ENCODE measurements around the gene NTM. TPM values are rescaled to one million over a fixed set of nuclear protein-coding genes. Genes with fewer than 3 reads are reported as not detected.

NTM gene
- total RNA-seq, 2 donors from 2014 or later: not detected

DNA sequence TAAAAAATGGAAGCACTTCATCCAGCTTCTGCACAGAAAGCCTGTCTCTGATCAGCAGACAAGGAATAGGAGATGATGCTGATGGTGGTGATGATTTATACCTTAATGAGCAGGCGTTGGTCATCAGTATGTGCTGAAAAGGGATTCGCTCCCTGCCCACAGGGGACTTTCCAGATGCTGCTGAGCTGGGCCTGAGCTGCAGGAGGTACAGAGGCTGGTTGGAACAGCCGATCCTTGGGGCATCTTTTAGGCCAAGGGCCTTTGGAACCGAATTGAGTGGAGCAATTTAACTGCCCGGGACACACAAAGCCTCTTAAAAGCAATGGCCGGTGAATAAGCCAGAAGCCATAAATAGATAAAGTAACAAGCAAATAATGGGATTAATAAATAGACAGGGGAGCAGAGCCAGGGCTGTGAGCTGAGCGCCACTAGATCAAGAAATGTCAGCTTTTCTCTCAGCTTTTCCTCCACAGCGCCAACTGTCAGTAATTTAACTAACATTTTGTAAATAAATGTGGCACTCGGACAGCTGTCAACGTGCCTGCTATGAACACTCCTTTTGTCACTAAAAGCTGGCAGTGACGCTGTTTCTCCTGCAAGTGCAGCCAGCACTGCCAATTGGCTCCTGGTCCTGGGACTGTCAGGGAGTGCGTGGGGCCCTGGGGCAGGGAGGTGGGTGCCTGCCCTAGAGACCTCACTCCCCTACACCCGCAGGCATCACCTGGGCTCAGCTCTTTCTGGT lies 562.3 kb downstream of the NTM start:
- no peaks in the 10 kb centered on the region for H3K27me3 Mint-ChIP-seq
- no peak overlapping the region for H3K4me3 Mint-ChIP-seq
- ATAC-seq: no peak
- H3K4me1 Mint-ChIP-seq: no peaks in the 10 kb centered on the region
- no peaks in the 10 kb centered on the region for H3K9me3 ChIP-seq (ENCODE audit: control insufficient read depth, low read length, poor library complexity, severe bottlenecking)
- no peaks in the 10 kb centered on the region for H3K36me3 Mint-ChIP-seq (ENCODE audit: low read depth)
- DNase-seq: no peak
- H3K27ac Mint-ChIP-seq: no peak overlapping the region

DNA sequence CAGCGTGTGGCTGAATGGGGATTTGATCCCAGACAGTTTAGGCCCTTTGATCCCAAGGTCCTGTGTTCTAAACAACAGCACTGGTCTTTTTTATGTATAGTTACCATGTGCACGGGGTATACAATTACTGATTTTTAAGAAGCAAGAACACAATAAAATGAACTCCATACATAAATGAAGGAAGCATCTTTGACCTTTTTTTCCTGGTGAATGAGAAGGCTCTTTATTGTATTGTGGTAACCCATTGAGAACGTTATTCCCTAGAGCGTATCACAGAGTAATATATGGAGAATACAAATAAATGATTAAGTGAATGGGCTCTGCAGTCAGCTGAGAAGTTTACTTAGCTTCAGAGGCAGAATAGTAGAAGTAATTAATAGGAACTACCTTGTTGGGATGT lies 563.6 kb downstream of the NTM start:
- Mint-ChIP-seq H3K36me3 (ENCODE audit: low read depth) (no peaks in the 10 kb centered on the region), H3K27ac (no peak overlapping the region), H3K4me1 (no peaks in the 10 kb centered on the region), H3K27me3 (no peaks in the 10 kb centered on the region), H3K4me3 (no peak overlapping the region)
- no peaks in the 10 kb centered on the region for H3K9me3 ChIP-seq (ENCODE audit: control insufficient read depth, low read length, poor library complexity, severe bottlenecking)
- ATAC-seq: no peak
- no peak for DNase-seq

DNA sequence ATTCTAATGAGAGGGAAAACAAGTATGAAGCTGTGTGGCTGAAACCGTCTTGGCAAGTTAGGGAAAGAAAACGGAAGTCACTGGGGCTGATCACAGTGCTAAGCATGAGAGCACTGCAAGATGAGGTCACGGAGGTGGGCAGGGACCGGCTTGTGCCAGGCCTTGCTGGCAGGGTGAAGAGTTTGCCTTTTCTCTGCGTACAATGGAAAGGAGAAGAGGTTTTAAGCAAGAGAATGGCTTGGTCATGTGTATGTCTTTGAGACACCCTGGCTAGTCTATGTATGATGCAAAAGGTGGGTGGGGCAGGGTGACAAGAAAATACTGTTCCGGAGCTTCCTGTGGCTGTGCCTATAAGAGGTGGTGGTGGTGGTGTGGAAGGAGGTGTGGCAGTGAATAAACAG lies 567.9 kb downstream of the NTM start:
- Mint-ChIP-seq H3K4me1 (no peaks in the 10 kb centered on the region), H3K27me3 (no peaks in the 10 kb centered on the region), H3K4me3 (no peak overlapping the region), H3K27ac (no peak overlapping the region), H3K36me3 (ENCODE audit: low read depth) (no peaks in the 10 kb centered on the region)
- no peak for DNase-seq
- no peaks in the 10 kb centered on the region for H3K9me3 ChIP-seq (ENCODE audit: control insufficient read depth, low read length, poor library complexity, severe bottlenecking)
- ATAC-seq: no peak

DNA sequence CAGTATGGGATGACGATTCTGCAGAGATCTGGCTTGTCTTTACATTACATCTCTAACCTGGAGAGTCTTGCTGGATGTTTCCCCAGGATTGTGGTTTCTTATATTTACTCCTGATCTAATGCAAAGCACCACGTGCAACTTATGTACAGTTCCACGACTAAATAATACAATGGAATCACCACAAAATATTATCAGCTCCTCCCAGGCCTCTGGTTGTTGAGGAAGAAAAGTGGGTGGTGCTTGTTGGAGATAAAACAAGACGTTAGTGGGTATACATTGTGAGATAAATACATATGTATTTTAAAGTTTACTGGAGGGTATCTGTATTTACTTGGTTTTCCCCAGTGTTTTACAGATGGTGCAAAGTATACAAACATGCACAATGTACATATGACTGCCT lies 569.7 kb downstream of the NTM start:
- H3K4me1 Mint-ChIP-seq: no peaks in the 10 kb centered on the region
- no peak overlapping the region for H3K27ac Mint-ChIP-seq
- H3K27me3 Mint-ChIP-seq: no peaks in the 10 kb centered on the region

DNA sequence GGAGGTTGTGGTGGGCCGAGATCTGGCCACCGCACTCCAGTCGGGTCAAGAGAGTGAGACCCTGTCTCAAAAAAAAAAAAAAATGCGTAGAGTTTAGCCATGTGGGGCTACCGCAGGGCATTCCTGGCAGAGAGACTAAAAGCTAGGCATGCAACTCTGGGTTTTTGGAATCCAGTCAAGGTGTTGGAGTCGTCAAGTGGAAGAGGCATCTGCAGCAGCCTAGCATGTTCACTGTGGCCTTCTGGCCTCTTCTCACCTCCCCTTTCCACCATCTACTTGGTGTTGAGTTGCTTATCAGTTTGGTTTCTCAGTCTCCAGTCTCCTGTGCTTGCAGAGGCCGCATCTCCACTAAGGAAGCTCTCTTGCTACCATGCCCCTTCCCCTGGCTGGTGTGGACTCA lies 572.5 kb downstream of the NTM start:
- H3K36me3 Mint-ChIP-seq (ENCODE audit: low read depth): no peaks in the 10 kb centered on the region
- H3K27ac Mint-ChIP-seq: no peak overlapping the region
- ATAC-seq: no peak
- no peak for DNase-seq
- H3K9me3 ChIP-seq (ENCODE audit: control insufficient read depth, low read length, poor library complexity, severe bottlenecking): no peaks in the 10 kb centered on the region
- no peaks in the 10 kb centered on the region for H3K27me3 Mint-ChIP-seq
- no peak overlapping the region for H3K4me3 Mint-ChIP-seq
- no peaks in the 10 kb centered on the region for H3K4me1 Mint-ChIP-seq

More for the DNA sequence above, 569.7 kb downstream of the NTM start:
- Mint-ChIP-seq H3K36me3 (ENCODE audit: low read depth) (no peaks in the 10 kb centered on the region), H3K4me3 (no peak overlapping the region)
- no peaks in the 10 kb centered on the region for H3K9me3 ChIP-seq (ENCODE audit: control insufficient read depth, low read length, poor library complexity, severe bottlenecking)
- ATAC-seq: no peak
- no peak for DNase-seq

DNA sequence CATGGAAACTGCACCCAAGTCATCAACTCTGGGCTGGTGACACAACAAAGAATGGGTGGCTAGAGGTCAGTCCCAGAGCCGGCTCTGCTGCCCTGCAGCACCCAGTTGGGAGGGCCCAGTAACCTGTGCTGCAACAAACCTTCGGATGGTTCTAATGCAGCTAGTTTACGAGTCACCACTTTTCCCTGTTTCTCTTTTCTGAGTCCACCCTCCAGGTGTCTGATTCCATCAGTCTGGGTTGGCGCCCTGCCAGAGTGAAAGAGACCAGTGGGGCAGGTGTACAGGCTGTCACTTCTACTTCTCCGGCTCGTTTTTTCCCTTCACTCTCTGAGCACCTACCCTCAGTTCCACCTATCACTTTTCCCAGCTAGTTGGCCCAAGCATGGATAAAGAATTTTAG lies 572.9 kb downstream of the NTM start:
- no peak overlapping the region for H3K27ac Mint-ChIP-seq
- DNase-seq (no peak), ATAC-seq (no peak)
- H3K4me1 Mint-ChIP-seq: no peaks in the 10 kb centered on the region
- H3K4me3 Mint-ChIP-seq: no peak overlapping the region
- H3K9me3 ChIP-seq (ENCODE audit: control insufficient read depth, low read length, poor library complexity, severe bottlenecking): no peaks in the 10 kb centered on the region
- H3K36me3 Mint-ChIP-seq (ENCODE audit: low read depth): no peaks in the 10 kb centered on the region
- H3K27me3 Mint-ChIP-seq: no peaks in the 10 kb centered on the region

DNA sequence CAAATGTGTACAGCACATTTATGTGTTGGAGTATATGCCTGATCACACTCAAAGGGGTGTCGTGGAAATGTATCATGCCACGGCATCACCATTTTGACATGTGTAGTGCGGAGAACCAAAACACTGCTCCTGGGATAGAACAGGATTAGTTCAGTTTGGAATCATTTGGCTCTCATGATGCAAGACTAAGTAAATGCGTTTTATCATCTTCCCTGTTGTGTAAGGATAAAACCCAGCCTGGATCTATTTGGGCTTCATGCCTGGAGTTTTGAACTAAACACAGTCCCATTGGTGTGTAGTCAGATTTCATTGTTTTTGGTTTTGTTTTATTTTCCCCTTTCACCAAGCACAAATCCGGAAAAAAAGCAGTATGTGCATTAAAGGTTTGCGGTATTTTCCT lies 574.3 kb downstream of the NTM start:
- no peaks in the 10 kb centered on the region for H3K4me1 Mint-ChIP-seq
- H3K27me3 Mint-ChIP-seq: no peaks in the 10 kb centered on the region
- DNase-seq: no peak
- H3K36me3 Mint-ChIP-seq (ENCODE audit: low read depth): no peaks in the 10 kb centered on the region
- H3K4me3 Mint-ChIP-seq: no peak overlapping the region
- no peaks in the 10 kb centered on the region for H3K9me3 ChIP-seq (ENCODE audit: control insufficient read depth, low read length, poor library complexity, severe bottlenecking)
- ATAC-seq: no peak
- no peak overlapping the region for H3K27ac Mint-ChIP-seq

DNA sequence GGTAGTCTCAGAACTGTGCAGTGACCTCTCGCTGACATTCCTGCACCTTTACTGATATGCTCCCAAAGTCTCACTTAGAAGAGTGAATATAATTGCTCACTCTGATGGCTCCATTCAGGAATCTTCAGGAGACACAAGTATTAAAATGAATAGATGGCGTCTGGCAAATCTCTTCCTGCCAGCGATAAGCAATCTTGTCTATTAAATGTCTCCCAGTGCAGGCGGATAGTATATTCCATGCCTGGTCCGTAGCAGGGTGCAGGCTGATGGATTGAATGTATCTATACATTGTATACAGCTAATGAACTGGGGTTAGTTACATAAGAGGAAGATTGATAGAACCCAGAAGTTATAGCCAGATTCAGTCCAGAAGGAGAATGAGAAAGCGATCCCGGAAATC lies 575.3 kb downstream of the NTM start:
- Mint-ChIP-seq H3K4me3 (no peak overlapping the region), H3K4me1 (no peaks in the 10 kb centered on the region)
- ATAC-seq: no peak

DNA sequence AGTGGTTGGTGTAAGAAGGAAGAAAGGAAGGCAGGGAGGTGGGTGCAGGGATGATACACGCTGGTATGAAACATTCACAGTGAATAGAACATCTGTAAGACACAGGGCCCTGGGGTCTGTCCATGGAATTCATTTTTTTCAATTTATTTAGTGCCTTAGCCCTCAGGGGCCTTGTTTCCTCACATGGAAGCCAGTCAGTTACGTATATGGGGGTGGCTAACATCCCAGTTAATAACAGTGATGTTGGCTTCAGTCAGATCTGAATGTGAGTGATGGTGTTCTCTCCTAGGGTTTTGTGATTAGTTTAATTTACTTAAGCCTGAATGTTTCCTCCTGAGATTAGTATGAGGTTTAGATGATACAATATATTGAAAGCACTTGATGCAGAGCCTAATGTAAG lies 577.1 kb downstream of the NTM start:
- DNase-seq: no peak
- no peak overlapping the region for H3K27ac Mint-ChIP-seq
- H3K9me3 ChIP-seq (ENCODE audit: control insufficient read depth, low read length, poor library complexity, severe bottlenecking): no peaks in the 10 kb centered on the region
- H3K36me3 Mint-ChIP-seq (ENCODE audit: low read depth): no peaks in the 10 kb centered on the region
- no peak for ATAC-seq
- no peak overlapping the region for H3K4me3 Mint-ChIP-seq
- H3K4me1 Mint-ChIP-seq: no peaks in the 10 kb centered on the region
- H3K27me3 Mint-ChIP-seq: no peaks in the 10 kb centered on the region

More for the DNA sequence above, 575.3 kb downstream of the NTM start:
- Mint-ChIP-seq H3K36me3 (ENCODE audit: low read depth) (no peaks in the 10 kb centered on the region), H3K27me3 (no peaks in the 10 kb centered on the region), H3K27ac (no peak overlapping the region)
- DNase-seq: no peak
- H3K9me3 ChIP-seq (ENCODE audit: control insufficient read depth, low read length, poor library complexity, severe bottlenecking): no peaks in the 10 kb centered on the region

DNA sequence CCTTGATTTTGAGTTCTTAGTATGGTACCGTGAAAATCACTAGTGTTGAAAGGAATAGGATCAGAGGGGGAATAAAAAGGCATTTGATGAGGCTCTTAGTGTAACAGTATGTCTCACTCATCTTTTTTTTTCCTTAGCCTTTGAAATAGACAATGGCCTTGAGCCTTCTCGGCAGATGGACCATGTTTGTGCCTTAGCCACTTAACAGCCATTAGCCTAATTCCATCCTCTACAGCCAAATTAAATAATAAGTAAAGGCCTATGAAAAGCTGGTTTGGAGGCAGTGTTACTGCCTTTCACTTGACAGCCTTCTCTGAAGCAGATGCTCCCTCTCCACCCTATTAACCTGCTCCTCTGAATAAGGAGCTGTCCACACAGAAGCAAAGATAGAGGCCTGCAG lies 580.7 kb downstream of the NTM start:
- ATAC-seq: no peak
- DNase-seq: no peak
- Mint-ChIP-seq H3K4me3 (no peak overlapping the region), H3K27me3 (peaks cover 4% of the 10 kb centered on the region), H3K36me3 (ENCODE audit: low read depth) (no peaks in the 10 kb centered on the region), H3K27ac (no peak overlapping the region), H3K4me1 (no peaks in the 10 kb centered on the region)
- H3K9me3 ChIP-seq (ENCODE audit: control insufficient read depth, low read length, poor library complexity, severe bottlenecking): no peaks in the 10 kb centered on the region

DNA sequence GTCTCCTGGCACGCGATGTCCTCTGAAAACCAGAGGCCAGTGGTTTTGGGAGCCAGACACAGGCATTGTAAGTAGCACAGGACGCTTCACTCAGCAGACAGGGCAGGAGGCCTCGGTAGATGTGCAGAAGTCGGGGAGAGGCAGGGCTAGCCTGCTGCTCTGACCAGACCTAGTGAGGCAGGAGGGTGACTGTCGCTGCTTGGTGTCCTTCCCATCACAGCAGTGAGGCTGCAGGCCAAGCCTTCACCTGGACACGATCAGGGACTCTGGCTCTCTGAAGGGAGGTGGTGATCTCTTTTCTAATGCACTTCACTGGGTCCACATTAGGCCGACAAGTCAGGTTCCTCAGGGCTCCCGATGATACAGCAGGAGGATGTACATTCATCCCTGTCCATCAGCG lies 583.7 kb downstream of the NTM start:
- H3K9me3 ChIP-seq (ENCODE audit: control insufficient read depth, low read length, poor library complexity, severe bottlenecking): no peaks in the 10 kb centered on the region
- Mint-ChIP-seq H3K36me3 (ENCODE audit: low read depth) (no peaks in the 10 kb centered on the region), H3K4me3 (no peak overlapping the region), H3K27me3 (peaks cover 7% of the 10 kb centered on the region), H3K4me1 (no peaks in the 10 kb centered on the region), H3K27ac (no peak overlapping the region)
- DNase-seq (no peak), ATAC-seq (no peak)

DNA sequence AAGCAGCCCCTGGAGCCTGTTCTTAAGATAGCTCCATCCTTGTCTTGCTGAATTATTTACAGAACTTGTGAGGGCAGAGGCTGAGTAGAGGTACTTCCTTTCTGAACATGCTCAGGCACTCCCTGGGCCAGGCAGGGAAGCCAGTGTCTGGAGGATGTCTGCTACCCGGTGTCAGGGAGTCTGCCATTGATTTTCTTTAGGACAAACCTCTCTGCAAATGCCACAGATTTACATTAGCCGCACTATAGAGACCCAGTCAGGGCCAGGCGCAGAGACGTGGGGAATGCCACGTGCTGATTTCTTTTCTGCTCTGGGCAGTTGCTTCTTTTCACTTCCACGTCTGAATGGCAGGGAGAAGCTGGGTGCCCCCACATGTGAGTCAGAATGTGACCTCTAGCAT lies 585.5 kb downstream of the NTM start:
- no peak for ATAC-seq
- Mint-ChIP-seq H3K27me3 (peaks cover 7% of the 10 kb centered on the region), H3K27ac (no peak overlapping the region)

DNA sequence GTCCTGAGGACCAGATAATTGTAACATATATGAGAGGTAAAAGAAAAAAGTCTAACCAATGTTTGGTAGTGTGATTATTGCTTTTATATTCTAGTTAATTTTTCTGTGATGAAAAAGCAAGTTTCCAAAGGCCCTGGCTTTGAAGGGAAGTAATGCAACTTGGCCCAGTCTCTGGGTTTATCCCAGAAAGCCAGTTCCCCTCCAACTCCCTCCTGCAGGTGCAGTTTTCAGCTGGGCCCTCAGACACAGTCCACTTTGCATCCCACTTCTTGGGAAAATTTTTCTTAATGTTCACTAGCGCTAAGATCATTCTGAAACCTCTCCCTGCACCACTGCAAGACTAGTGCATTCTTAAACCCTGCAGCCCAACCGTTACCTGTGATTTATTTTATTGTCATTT lies 586.8 kb downstream of the NTM start:
- H3K36me3 Mint-ChIP-seq (ENCODE audit: low read depth): no peaks in the 10 kb centered on the region
- DNase-seq: no peak
- no peaks in the 10 kb centered on the region for H3K4me1 Mint-ChIP-seq
- no peak overlapping the region for H3K4me3 Mint-ChIP-seq
- ATAC-seq: no peak
- peaks cover 7% of the 10 kb centered on the region for H3K27me3 Mint-ChIP-seq
- no peak overlapping the region for H3K27ac Mint-ChIP-seq
- no peaks in the 10 kb centered on the region for H3K9me3 ChIP-seq (ENCODE audit: control insufficient read depth, low read length, poor library complexity, severe bottlenecking)

More for the DNA sequence above, 585.5 kb downstream of the NTM start:
- Mint-ChIP-seq H3K4me1 (no peaks in the 10 kb centered on the region), H3K36me3 (ENCODE audit: low read depth) (no peaks in the 10 kb centered on the region), H3K4me3 (no peak overlapping the region)
- DNase-seq: no peak
- no peaks in the 10 kb centered on the region for H3K9me3 ChIP-seq (ENCODE audit: control insufficient read depth, low read length, poor library complexity, severe bottlenecking)

DNA sequence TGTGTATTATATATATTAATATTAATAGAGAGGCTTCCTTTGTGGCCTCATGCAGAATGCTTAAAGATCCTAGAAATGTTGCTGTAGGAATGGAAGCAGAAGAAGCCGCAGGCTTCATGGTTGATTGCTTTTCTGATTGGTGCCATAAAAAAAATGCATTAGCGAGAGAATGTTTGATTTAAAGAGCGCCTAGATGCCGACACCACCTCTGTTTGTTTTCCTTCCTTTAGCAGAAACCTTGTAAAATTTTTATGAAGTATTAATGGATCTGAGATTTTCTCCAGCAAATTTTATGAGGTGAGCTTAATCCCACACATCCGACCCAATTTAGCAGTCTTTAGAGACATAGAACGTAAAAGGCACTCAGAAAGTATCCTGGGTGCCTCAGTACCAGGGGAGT lies 587.5 kb downstream of the NTM start:
- no peak for ATAC-seq
- Mint-ChIP-seq H3K36me3 (ENCODE audit: low read depth) (no peaks in the 10 kb centered on the region), H3K4me3 (no peak overlapping the region), H3K4me1 (no peaks in the 10 kb centered on the region), H3K27ac (no peak overlapping the region), H3K27me3 (peaks cover 7% of the 10 kb centered on the region)
- no peaks in the 10 kb centered on the region for H3K9me3 ChIP-seq (ENCODE audit: control insufficient read depth, low read length, poor library complexity, severe bottlenecking)
- DNase-seq: no peak

All from T-helper 17 cell (primary cell).